GM12801 (cell line): Measurements from ENCODE around the gene NKAIN2.

Source experiments
- TF ChIP-seq, protein P1 (sequence below): IDR thresholded peaks from one replicate; pipeline ENCODE4 v1.5.1; 2011; ENCODE audit warnings: control low read depth; ENCODE audit not compliant: insufficient read length; ENCODE audit errors: extremely low read depth

Gene NKAIN2

DNA sequence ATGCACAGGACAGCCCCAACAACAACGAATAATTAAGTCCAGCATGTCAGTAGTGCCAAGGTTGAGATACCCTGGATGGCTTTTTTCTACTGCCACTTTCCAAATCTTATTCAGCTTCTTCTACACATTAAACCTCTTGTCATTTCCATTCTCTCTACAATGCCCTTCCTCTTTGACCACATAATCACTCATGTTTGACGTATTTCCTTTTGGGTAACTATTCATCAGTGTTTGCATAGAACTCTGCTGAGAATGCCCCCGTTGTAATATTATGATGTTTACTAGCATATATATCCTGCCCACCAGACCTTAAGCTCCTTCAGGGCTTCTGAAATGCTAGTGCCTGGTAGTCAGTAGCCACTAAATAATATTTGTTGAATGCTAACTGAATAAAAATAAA lies 643.3 kb downstream of the NKAIN2 start:
- TF ChIP-seq, protein P1, sequence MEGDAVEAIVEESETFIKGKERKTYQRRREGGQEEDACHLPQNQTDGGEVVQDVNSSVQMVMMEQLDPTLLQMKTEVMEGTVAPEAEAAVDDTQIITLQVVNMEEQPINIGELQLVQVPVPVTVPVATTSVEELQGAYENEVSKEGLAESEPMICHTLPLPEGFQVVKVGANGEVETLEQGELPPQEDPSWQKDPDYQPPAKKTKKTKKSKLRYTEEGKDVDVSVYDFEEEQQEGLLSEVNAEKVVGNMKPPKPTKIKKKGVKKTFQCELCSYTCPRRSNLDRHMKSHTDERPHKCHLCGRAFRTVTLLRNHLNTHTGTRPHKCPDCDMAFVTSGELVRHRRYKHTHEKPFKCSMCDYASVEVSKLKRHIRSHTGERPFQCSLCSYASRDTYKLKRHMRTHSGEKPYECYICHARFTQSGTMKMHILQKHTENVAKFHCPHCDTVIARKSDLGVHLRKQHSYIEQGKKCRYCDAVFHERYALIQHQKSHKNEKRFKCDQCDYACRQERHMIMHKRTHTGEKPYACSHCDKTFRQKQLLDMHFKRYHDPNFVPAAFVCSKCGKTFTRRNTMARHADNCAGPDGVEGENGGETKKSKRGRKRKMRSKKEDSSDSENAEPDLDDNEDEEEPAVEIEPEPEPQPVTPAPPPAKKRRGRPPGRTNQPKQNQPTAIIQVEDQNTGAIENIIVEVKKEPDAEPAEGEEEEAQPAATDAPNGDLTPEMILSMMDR, result no peak

DNA sequence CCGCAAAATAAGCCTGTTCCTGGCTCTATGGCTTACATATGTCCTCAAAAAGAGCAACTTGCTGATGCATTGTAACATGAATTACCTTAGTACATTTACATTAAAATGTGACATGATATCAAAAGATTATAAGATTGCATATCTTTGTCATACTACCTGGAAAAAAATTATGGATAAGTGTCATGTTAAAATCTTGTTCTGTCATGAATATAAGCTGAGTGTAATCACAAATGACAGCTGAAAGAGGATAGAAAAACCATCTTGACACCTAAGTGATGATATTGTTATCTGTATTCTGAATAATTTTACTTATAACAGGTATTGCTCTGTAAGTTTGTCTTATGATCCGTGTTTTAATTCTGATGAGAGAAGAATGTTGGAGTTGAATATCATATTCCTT lies 655.6 kb downstream of the NKAIN2 start:
- TF ChIP-seq, protein P1, result no peak

GRCh38 chr6:124462750-124463149 lies 659.1 kb downstream of the NKAIN2 start:
- TF ChIP-seq, protein P1, result no peak

DNA sequence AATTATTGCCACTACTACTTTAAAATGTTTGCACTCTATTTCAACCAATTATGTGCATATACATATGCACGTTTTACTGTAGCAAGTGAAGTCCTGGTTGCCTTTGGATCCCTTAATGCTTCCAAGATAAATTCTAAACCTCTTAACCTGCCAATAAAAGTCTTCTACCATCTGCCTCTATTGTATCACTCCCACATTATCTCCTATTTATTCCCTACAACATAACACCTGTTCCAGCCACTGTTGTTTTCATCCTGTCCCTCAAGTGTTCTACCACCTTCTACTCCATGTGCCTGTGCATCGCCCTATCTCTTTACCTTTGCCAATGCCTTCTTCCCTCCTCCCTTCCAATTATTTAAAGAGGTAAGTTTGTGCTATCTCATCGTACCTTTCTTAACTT lies 659.6 kb downstream of the NKAIN2 start:
- TF ChIP-seq, protein P1, result no peak

- TF ChIP-seq, protein P1, result no peak
Observed at GRCh38 chr6:124466949-124467348, 663.3 kb downstream of the NKAIN2 start.

- TF ChIP-seq, protein P1, result no peak
Observed at GRCh38 chr6:124467366-124467765, 663.7 kb downstream of the NKAIN2 start.

DNA sequence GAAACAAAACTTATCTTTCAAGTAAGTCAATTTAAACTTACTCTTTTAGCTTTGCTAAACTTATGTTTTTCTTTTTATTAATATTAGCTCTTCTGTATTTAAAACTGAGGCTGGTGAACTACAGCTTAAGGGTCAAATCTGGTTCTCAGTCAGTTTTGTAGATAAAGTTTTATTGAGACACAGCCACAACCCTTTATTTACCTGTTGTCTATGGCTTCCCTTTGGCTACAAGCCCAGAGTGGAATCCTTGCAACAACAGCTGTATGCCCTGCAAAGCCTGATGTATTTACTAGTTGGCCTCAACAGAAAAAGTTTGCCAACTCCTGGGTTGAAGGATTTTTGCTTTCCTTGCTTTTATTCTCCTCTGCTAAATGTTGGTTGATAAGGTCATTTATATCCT lies 667.1 kb downstream of the NKAIN2 start:
- TF ChIP-seq, protein P1, result no peak

- TF ChIP-seq, protein P1, result no peak
Observed at GRCh38 chr6:124475176-124475575, 671.5 kb downstream of the NKAIN2 start.
